H1 (cell line): Measurements from ENCODE around the gene SLC37A1. TPM values are rescaled to one million over a fixed set of nuclear protein-coding genes. Genes with fewer than 3 reads are reported as not detected.

Source experiments
- CTCF ChIA-PET: fragments of 300-600 bp; sonication (Branson Sonifier 250); formaldehyde crosslinking; loops from one replicate; lab custom pipeline; 2021; ENCODE audit not compliant: partially characterized antibody; lab: Charles Lee
- POLR2A ChIA-PET: fragments of 300-600 bp; sonication (Branson Sonifier 250); formaldehyde crosslinking; loops from one replicate; lab custom pipeline; 2021; ENCODE audit warnings: inconsistent platforms; ENCODE audit not compliant: partially characterized antibody; lab: Charles Lee
- DNase-seq, 2 experiments: peaks; one replicate each; pipeline versions ENCODE4 v3.0.0 to v3.0.0-alpha.2; 2010 to 2022; ENCODE audit warnings: low spot score in 2 of 2, low read depth in 1 of 2, mixed read lengths in 1 of 2
- FAIRE-seq: peaks from 2 replicates; lab custom pipeline; 2011; peaks lifted over from hg19 to GRCh38; lab: Jason Lieb, UNC
- H2AFZ ChIP-seq: 2 replicates; pipeline ENCODE4 v1.8.1; 2012; ENCODE audit warnings: low read length, inconsistent platforms
- H2AK5ac ChIP-seq: 2 replicates; pipeline ENCODE4 v1.6.1; 2013; ENCODE audit warnings: low read depth, low read length
- H2BK120ac ChIP-seq: replicated peaks from 2 replicates; pipeline ENCODE3; 2013; ENCODE audit warnings: low read depth, low read length, inconsistent platforms
- H2BK12ac ChIP-seq: 2 replicates; pipeline ENCODE4 v1.6.1; 2013; ENCODE audit warnings: low read depth, low read length
- H2BK15ac ChIP-seq: 2 replicates; pipeline ENCODE4 v1.6.1; 2013; ENCODE audit warnings: low read length
- H2BK20ac ChIP-seq: 2 replicates; pipeline ENCODE4 v1.6.1; 2013; ENCODE audit warnings: low read length
- H2BK5ac ChIP-seq: 2 replicates; pipeline ENCODE4 v1.6.1; 2013; ENCODE audit warnings: low read depth, low read length
- H3K14ac ChIP-seq: 2 replicates; pipeline ENCODE4 v1.6.1; 2013; ENCODE audit warnings: inconsistent platforms; ENCODE audit not compliant: insufficient read length
- H3K18ac ChIP-seq: 2 replicates; pipeline ENCODE4 v1.6.1; 2013; ENCODE audit warnings: low read length; ENCODE audit errors: extremely low read depth
- H3K23ac ChIP-seq: 2 replicates; pipeline ENCODE4 v1.6.1; 2013; ENCODE audit warnings: inconsistent platforms; ENCODE audit not compliant: insufficient read length
- H3K23me2 ChIP-seq: 2 replicates; pipeline ENCODE4 v1.6.1; 2013; ENCODE audit warnings: low read depth, low read length
- H3K27ac ChIP-seq: 2 replicates; pipeline ENCODE4 v1.6.1; 2011; ENCODE audit warnings: low read depth, low read length, inconsistent platforms
- H3K27me3 ChIP-seq, 4 experiments: replicated peaks in 1 of 4; 1 replicate in 1 of 4; 2 replicates in 3 of 4; pipeline versions ENCODE4 v1.6.1 to v1.8.1; 2011 to 2013; ENCODE audit warnings: low read length in 3 of 4, mild to moderate bottlenecking in 3 of 4, inconsistent platforms in 2 of 4, mixed read lengths in 2 of 4, moderate library complexity in 1 of 4; ENCODE audit not compliant: control insufficient read depth in 3 of 4, insufficient read depth in 3 of 4; ENCODE audit errors: extremely low read depth in 1 of 4
- H3K36me3 ChIP-seq, 4 experiments: 2 replicates each; pipeline versions ENCODE4 v1.6.1 to v1.8.1; 2011 to 2013; ENCODE audit warnings: mild to moderate bottlenecking in 4 of 4, low read length in 3 of 4, moderate library complexity in 2 of 4, control low read depth in 1 of 4, inconsistent platforms in 1 of 4; ENCODE audit not compliant: insufficient read depth in 4 of 4, control insufficient read depth in 2 of 4
- H3K4ac ChIP-seq: replicated peaks from 2 replicates; pipeline ENCODE3; 2013; ENCODE audit warnings: low read length, low read depth, mixed read lengths, inconsistent platforms; ENCODE audit not compliant: insufficient read length
- H3K4me1 ChIP-seq, 4 experiments: replicated peaks in 1 of 4; 1 replicate in 1 of 4; 2 replicates in 3 of 4; pipeline versions ENCODE4 v1.6.1 to v1.8.1; 2011 to 2013; ENCODE audit warnings: low read length in 3 of 4, inconsistent platforms in 2 of 4, mixed read lengths in 1 of 4; ENCODE audit not compliant: insufficient read depth in 4 of 4, control insufficient read depth in 3 of 4
- H3K4me2 ChIP-seq, 2 experiments: 2 replicates each; pipeline versions ENCODE4 v1.6.1 to v1.8.1; 2011 to 2013; ENCODE audit warnings: low read depth in 2 of 2, low read length in 2 of 2, control low read depth in 1 of 2, inconsistent platforms in 1 of 2, mild to moderate bottlenecking in 1 of 2; ENCODE audit not compliant: insufficient read depth in 1 of 2
- H3K4me3 ChIP-seq, 4 experiments: fragments of 200-600, 300-600 bp in 1 of 4; sonication (generic), shearing (Covaris generic), sonication (Bioruptor Twin) in 1 of 4; 2 replicates each; pipeline versions ENCODE4 v1.5.1 to v1.8.1; 2011 to 2016; ENCODE audit warnings: low read length in 4 of 4, low read depth in 3 of 4, control low read depth in 2 of 4, inconsistent platforms in 2 of 4, mild to moderate bottlenecking in 2 of 4, mixed read lengths in 1 of 4, moderate library complexity in 1 of 4; ENCODE audit not compliant: insufficient read depth in 2 of 4; ENCODE audit errors: extremely low read depth in 1 of 4
- H3K56ac ChIP-seq: replicated peaks from 2 replicates; pipeline ENCODE3; 2013; ENCODE audit warnings: low read depth, mild to moderate bottlenecking, mixed read lengths, low read length, inconsistent platforms; ENCODE audit not compliant: insufficient read length
- H3K79me1 ChIP-seq: 2 replicates; pipeline ENCODE4 v1.6.1; 2013; ENCODE audit warnings: low read depth, low read length, control low read depth
- H3K79me2 ChIP-seq, 2 experiments: 2 replicates each; pipeline versions ENCODE4 v1.6.1 to v1.8.1; 2012 to 2013; ENCODE audit warnings: low read length in 2 of 2, mild to moderate bottlenecking in 2 of 2, inconsistent platforms in 1 of 2; ENCODE audit not compliant: insufficient read depth in 2 of 2, control insufficient read depth in 1 of 2
- H3K9ac ChIP-seq, 4 experiments: replicated peaks in 1 of 4; 1 replicate in 1 of 4; 2 replicates in 3 of 4; pipeline versions ENCODE4 v1.6.1 to v1.8.1; 2011 to 2013; ENCODE audit warnings: low read depth in 3 of 4, low read length in 3 of 4, control low read depth in 2 of 4, mild to moderate bottlenecking in 2 of 4, moderate library complexity in 2 of 4, inconsistent platforms in 1 of 4; ENCODE audit errors: extremely low read depth in 1 of 4
- H3K9me3 ChIP-seq, 2 experiments: 2 replicates each; pipeline versions ENCODE4 v1.6.1 to v1.8.1; 2012 to 2013; ENCODE audit warnings: mild to moderate bottlenecking in 2 of 2, moderate library complexity in 2 of 2, control low read depth in 1 of 2, inconsistent platforms in 1 of 2, low read depth in 1 of 2, low read length in 1 of 2, mixed read lengths in 1 of 2; ENCODE audit not compliant: insufficient read depth in 2 of 2
- H4K20me1 ChIP-seq, 2 experiments: replicated peaks in 1 of 2; 2 replicates each; pipeline versions ENCODE3 to v1.8.1; 2011 to 2013; ENCODE audit warnings: inconsistent platforms in 2 of 2, low read length in 2 of 2, mild to moderate bottlenecking in 1 of 2; ENCODE audit not compliant: insufficient read depth in 2 of 2, control insufficient read depth in 1 of 2
- H4K5ac ChIP-seq: 2 replicates; pipeline ENCODE4 v1.6.1; 2013; ENCODE audit warnings: low read length, low read depth, mixed read lengths, inconsistent platforms; ENCODE audit not compliant: insufficient read length
- H4K8ac ChIP-seq: 2 replicates; pipeline ENCODE4 v1.8.0; 2013; ENCODE audit warnings: mild to moderate bottlenecking, moderate library complexity, low read length, inconsistent platforms; ENCODE audit not compliant: insufficient read depth; ENCODE audit errors: extremely low read depth
- H4K91ac ChIP-seq: replicated peaks from 2 replicates; pipeline ENCODE3; 2013; ENCODE audit warnings: low read length, mixed read lengths, inconsistent platforms; ENCODE audit not compliant: insufficient read length
- ASH2L ChIP-seq: fragments of 200-600, 300-600 bp; sonication (generic); IDR thresholded peaks from one replicate; pipeline ENCODE4 v1.7.1; 2017; ENCODE audit warnings: low read length
- BACH1 ChIP-seq: IDR thresholded peaks from 2 replicates; pipeline ENCODE4 v1.6.1; 2012; ENCODE audit warnings: low read length, improper control_type of control experiment
- CTBP2 ChIP-seq: IDR thresholded peaks from 2 replicates; pipeline ENCODE4 v1.7.0; 2011; ENCODE audit warnings: borderline replicate concordance, mild to moderate bottlenecking, moderate library complexity, mixed read lengths, low read length; ENCODE audit not compliant: insufficient read depth, insufficient read length
- CTCF ChIP-seq, 3 experiments: IDR thresholded peaks; 1 replicate in 2 of 3; 2 replicates in 1 of 3; pipeline versions ENCODE4 v1.5.1 to v1.6.1; 2011; ENCODE audit warnings: low read length in 3 of 3, mild to moderate bottlenecking in 3 of 3, inconsistent platforms in 2 of 3, low read depth in 1 of 3, moderate library complexity in 1 of 3; ENCODE audit not compliant: insufficient read depth in 1 of 3; ENCODE audit errors: control extremely low read depth in 1 of 3
- EP300 ChIP-seq, 2 experiments: IDR thresholded peaks; 1 replicate in 1 of 2; 2 replicates in 1 of 2; pipeline ENCODE4 v1.6.1; 2011 to 2012; ENCODE audit warnings: low read depth in 2 of 2, low read length in 2 of 2, mild to moderate bottlenecking in 2 of 2, borderline replicate concordance in 1 of 2, inconsistent platforms in 1 of 2, moderate library complexity in 1 of 2
- NANOG ChIP-seq: IDR thresholded peaks from 2 replicates; pipeline ENCODE4 v1.6.1; 2011; ENCODE audit warnings: low read length, low read depth, mild to moderate bottlenecking, inconsistent platforms; ENCODE audit not compliant: insufficient read depth, poor library complexity, severe bottlenecking
- POLR2AphosphoS5 ChIP-seq: IDR thresholded peaks from 2 replicates; pipeline ENCODE4 v1.6.1; 2011; ENCODE audit warnings: low read depth, low read length
- RBBP5 ChIP-seq: IDR thresholded peaks from 2 replicates; pipeline ENCODE4 v1.7.1; 2012; ENCODE audit warnings: low read depth, mild to moderate bottlenecking, inconsistent platforms, low read length, moderate library complexity, borderline replicate concordance
- RXRA ChIP-seq: IDR thresholded peaks from 2 replicates; pipeline ENCODE4 v1.6.1; 2011; ENCODE audit warnings: low read depth, mild to moderate bottlenecking, low read length, moderate library complexity; ENCODE audit not compliant: insufficient read depth
- USF2 ChIP-seq: IDR thresholded peaks from 2 replicates; pipeline ENCODE4 v1.6.1; 2011; ENCODE audit warnings: low read length, improper control_type of control experiment
- WGBS, 2 experiments: shearing (Covaris generic) in 1 of 2; methylation state at CpG; one replicate each; pipeline versions ENCODE4 v1.1.6 to v1.1.7; 2013 to 2015; ENCODE audit warnings: low lambda C conversion rate in 2 of 2, mixed read lengths in 2 of 2, inconsistent platforms in 1 of 2, low coverage in 1 of 2, missing lambda C conversion rate in 1 of 2; ENCODE audit not compliant: insufficient replicate concordance in 2 of 2, insufficient coverage in 1 of 2, insufficient read length in 1 of 2; ENCODE audit errors: extremely low coverage in 1 of 2, missing lambda C conversion rate in 1 of 2; 5-methylcytosine and 5-hydroxymethylcytosine counted together
- polyA plus RNA-seq, 7 experiments: library from polyadenylated mRNA; depleted of rRNA in 3 of 7; stranded (reverse) in 5 of 7; unstranded in 2 of 7; fragments of >200 nt in 5 of 7; fragments of 200-250 nt in 2 of 7; gene quantifications; 1 replicate in 5 of 7; 2 replicates in 1 of 7; 4 replicates in 1 of 7; pipeline versions ENCODE4 v1.2.1 to v1.2.3, GENCODE V29; 2011 to 2013; ENCODE audit warnings: missing spikeins in 2 of 7, mixed read lengths in 2 of 7
- total RNA-seq: library from RNA; stranded (reverse); fragmentation: NEBNext Ultra II Directional; extraction: Animal tissue kit (Norgen Biotek cat#: 25700); gene quantifications from 2 replicates; pipeline ENCODE4 v1.2.1, GENCODE V29; 2021

Gene SLC37A1
- total and polyA plus RNA-seq, 2 of the 8 experiments (the other 6 are each of a cell fraction or from before 2014, with no cell fraction given): 15.6 to 30.9 TPM

- no peaks in the 10 kb centered on the region for H3K36me3 ChIP-seq
- no peaks in the 10 kb centered on the region for H3K79me2 ChIP-seq
- no peak overlapping the region for H2BK12ac ChIP-seq
- H3K23me2 ChIP-seq: peaks cover 3% of the 10 kb centered on the region; the same call in 1 of the 2 replicates
- H2AK5ac ChIP-seq: no peak overlapping the region
- H3K79me1 ChIP-seq: no peaks in the 10 kb centered on the region
- no peak overlapping the region for H2BK5ac ChIP-seq
- no peak overlapping the region for H4K8ac ChIP-seq
- no peak overlapping the region for H3K27ac ChIP-seq
- no peaks in the 10 kb centered on the region for H4K20me1 ChIP-seq
- H2BK20ac ChIP-seq: no peak overlapping the region
- ChIA-PET CTCF (interaction anchor here (0.5 to 1.0 kb wide), 4 partner anchors 9 to 515 kb away, joined by 3 to 7 read pairs (median 4); partner anchors contain the start of gene RSPH1), POLR2A (no interaction called here)
- no peaks in the 10 kb centered on the region; a peak in 1 of 7 replicates for H3K27me3 ChIP-seq
- H2BK15ac ChIP-seq: no peak overlapping the region
- H3K14ac ChIP-seq: no peak overlapping the region
- no peak overlapping the region for H4K5ac ChIP-seq
- H3K4me2 ChIP-seq: no peak overlapping the region
- H3K4ac ChIP-seq: no peak overlapping the region
- no peak overlapping the region for H3K4me3 ChIP-seq
- H2AFZ ChIP-seq: no peak overlapping the region
- DNase-seq: no peak
- no peak overlapping the region for H2BK120ac ChIP-seq
- no peaks in the 10 kb centered on the region for H3K4me1 ChIP-seq
- FAIRE-seq: no peak
- H3K9me3 ChIP-seq: no peaks in the 10 kb centered on the region
- H4K91ac ChIP-seq: no peak overlapping the region
- no peak overlapping the region for H3K9ac ChIP-seq
- no peak overlapping the region for H3K18ac ChIP-seq
- H3K23ac ChIP-seq: no peak overlapping the region
- H3K56ac ChIP-seq: no peak overlapping the region
- 76% methylated on average over 5 of the region's 5 CpGs; no CpG with 5 or more reads in 1 of the 2 experiments for WGBS, 2 experiments
- TF ChIP-seq ASH2L (no peak), CTCF (IDR thresholded peaks at IDR 0.05; ENCODE audit: control extremely low read depth in 1 of 3, insufficient read depth in 1 of 3, low read depth in 1 of 3, low read length in 3 of 3) (no peak), BACH1 (no peak), POLR2AphosphoS5 (no peak), RBBP5 (no peak), NANOG (no peak), USF2 (no peak), EP300 (IDR thresholded peaks at IDR 0.05; ENCODE audit: borderline replicate concordance in 1 of 2, low read depth in 2 of 2, low read length in 2 of 2) (no peak), CTBP2 (no peak), RXRA (no peak)
Measured at GRCh38 chr21:42486531-42486930, 27.1 kb upstream of the SLC37A1 start.
